Erythroblast (primary cell): ENCODE results near the gene IVD.

Source experiments
- GATA1 ChIP-seq: IDR thresholded peaks from 2 replicates; pipeline ENCODE4 v1.6.1; 2011; ENCODE audit warnings: low read depth, mild to moderate bottlenecking, control low read depth, low read length, moderate library complexity
- POLR2A ChIP-seq: IDR thresholded peaks from 2 replicates; pipeline ENCODE4 v1.6.1; 2011; ENCODE audit warnings: mild to moderate bottlenecking, low read length

DNA sequence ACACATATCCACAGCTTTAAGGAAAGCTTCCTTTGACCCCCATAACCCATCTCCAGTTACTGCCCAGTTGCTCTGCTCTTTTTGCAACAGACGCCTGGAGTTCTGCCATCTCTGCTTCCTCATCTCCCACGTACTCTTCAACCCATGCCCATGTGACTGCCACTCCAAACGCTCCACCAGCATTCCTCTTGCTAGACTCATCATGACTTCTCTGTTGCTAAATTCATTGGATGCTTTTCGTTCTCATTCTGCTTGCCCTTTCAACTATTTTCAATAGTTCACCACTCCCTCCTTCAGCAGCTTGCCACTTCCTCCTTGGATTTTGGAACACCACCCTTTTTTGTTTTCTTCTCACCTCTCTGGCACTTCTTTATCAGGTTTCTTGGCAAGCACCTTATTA is 25.7 kb upstream of the IVD start:
- no peak for TF ChIP-seq POLR2A
- no peak for TF ChIP-seq GATA1
